ENCODE results near the gene LACTB.

- TF ChIP-seq CTCF (IDR thresholded peaks at IDR 0.05) (no peak), MYBL2 (CRISPR knock-in tag; IDR thresholded peaks at IDR 0.05) (no peak), SP1 (CRISPR knock-in tag; conservative IDR thresholded peaks at IDR 0.05) (no peak), MAX (CRISPR knock-in tag; IDR thresholded peaks at IDR 0.05) (no peak), NFYB (CRISPR knock-in tag; conservative IDR thresholded peaks at IDR 0.05; ENCODE audit: low read depth) (no peak), CREB1 (CRISPR knock-in tag; IDR thresholded peaks at IDR 0.05) (no peak), MLX (CRISPR knock-in tag; IDR thresholded peaks at IDR 0.05) (no peak), CBFB (CRISPR knock-in tag; IDR thresholded peaks at IDR 0.05; ENCODE audit: low read depth) (no peak), E2F4 (CRISPR knock-in tag; IDR thresholded peaks at IDR 0.05; ENCODE audit: borderline replicate concordance, low read depth) (no peak), SMAD3 (CRISPR knock-in tag; IDR thresholded peaks at IDR 0.05; ENCODE audit: borderline replicate concordance) (no peak), NR1H2 (CRISPR knock-in tag; IDR thresholded peaks at IDR 0.05) (no peak), ZNF232 (CRISPR knock-in tag; IDR thresholded peaks at IDR 0.05) (no peak), TCF7 (CRISPR knock-in tag; IDR thresholded peaks at IDR 0.05; ENCODE audit: low read depth) (no peak), ETV6 (CRISPR knock-in tag; IDR thresholded peaks at IDR 0.05) (no peak)
These were observed 38.1 kb upstream of the LACTB start for GRCh38 chr15:63083541-63083940.
